ENCODE measurements around the gene KCNJ6. TPM values are rescaled to one million over a fixed set of nuclear protein-coding genes. Genes with fewer than 3 reads are reported as not detected.

The KCNJ6 gene
- total and polyA plus RNA-seq, 4 experiments from 2014 or later = not detected

- H3K36me3 Mint-ChIP-seq = no peaks in the 10 kb centered on the region
- no peaks in the 10 kb centered on the region for H3K4me1 Mint-ChIP-seq
- H3K4me1 ChIP-seq (ENCODE audit: insufficient read depth, low read length) = no peaks in the 10 kb centered on the region
- H3K4me3 Mint-ChIP-seq = no peak overlapping the region
- intact Hi-C loops (cut with micrococcal nuclease) = no loop called here
- no peak for DNase-seq
- no peak overlapping the region for H3K4me3 ChIP-seq (ENCODE audit: low read length in 2 of 2)
- peaks cover 0 to 23% (median 12%) of the 10 kb centered on the region in 8 donors for H3K9me3 Mint-ChIP-seq
- H3K27me3 Mint-ChIP-seq = peaks cover 13 to 17% of the 10 kb centered on the region in 2 donors
- no peaks in the 10 kb centered on the region for H3K9me3 ChIP-seq (ENCODE audit: control insufficient read depth in 1 of 2, low read length in 2 of 2)
- H3K27me3 ChIP-seq (ENCODE audit: insufficient read depth, low read length) = no peaks in the 10 kb centered on the region
- H3K27ac Mint-ChIP-seq = no peak overlapping the region
- ChIA-PET POLR2A (ENCODE audit: partially characterized antibody) (no interaction called here), CTCF (ENCODE audit: partially characterized antibody) (no interaction called here)
- H3K36me3 ChIP-seq (ENCODE audit: insufficient read depth, low read length) = no peaks in the 10 kb centered on the region
- no peak overlapping the region for H3K27ac ChIP-seq (ENCODE audit: low read depth, low read length)
Observed at GRCh38 chr21:37848721-37849490, 67.4 kb downstream of the KCNJ6 start.

DNA sequence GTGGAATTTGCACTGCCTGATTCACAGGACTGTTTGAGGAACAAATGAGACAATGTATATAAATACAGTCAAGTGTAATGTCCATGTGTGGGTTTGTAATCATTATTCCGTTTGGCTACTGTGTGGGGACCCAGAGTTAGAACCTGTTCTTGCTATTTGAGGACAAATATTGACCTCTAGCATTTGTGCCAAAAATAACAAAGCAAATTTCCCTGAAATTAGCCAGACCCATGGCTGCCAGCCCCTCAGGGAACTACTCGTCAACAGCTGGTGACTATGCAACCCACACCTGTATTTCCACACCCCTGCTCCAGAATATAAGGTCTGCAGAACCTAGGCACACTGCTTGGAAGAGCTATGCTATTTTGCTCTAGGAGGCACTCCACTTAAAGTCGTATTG lies 70.7 kb downstream of the KCNJ6 start:
- ChIA-PET CTCF (ENCODE audit: partially characterized antibody) (no interaction called here), POLR2A (ENCODE audit: partially characterized antibody) (no interaction called here)
- Mint-ChIP-seq H3K4me3 (no peak overlapping the region), H3K27me3 (peaks cover 13 to 17% of the 10 kb centered on the region in 2 donors), H3K4me1 (no peaks in the 10 kb centered on the region), H3K36me3 (no peaks in the 10 kb centered on the region), H3K9me3 (peaks cover 0 to 6% (median 0%) of the 10 kb centered on the region in 8 donors), H3K27ac (no peak overlapping the region)
- Histone ChIP-seq H3K27ac (ENCODE audit: low read depth, low read length) (no peak overlapping the region), H3K4me1 (ENCODE audit: insufficient read depth, low read length) (no peaks in the 10 kb centered on the region), H3K9me3 (ENCODE audit: control insufficient read depth in 1 of 2, low read length in 2 of 2) (no peaks in the 10 kb centered on the region), H3K27me3 (ENCODE audit: insufficient read depth, low read length) (no peaks in the 10 kb centered on the region), H3K4me3 (ENCODE audit: low read length in 2 of 2) (no peak overlapping the region), H3K36me3 (ENCODE audit: insufficient read depth, low read length) (no peaks in the 10 kb centered on the region)
- intact Hi-C loops (cut with micrococcal nuclease) = no loop called here
- no peak for DNase-seq

DNA sequence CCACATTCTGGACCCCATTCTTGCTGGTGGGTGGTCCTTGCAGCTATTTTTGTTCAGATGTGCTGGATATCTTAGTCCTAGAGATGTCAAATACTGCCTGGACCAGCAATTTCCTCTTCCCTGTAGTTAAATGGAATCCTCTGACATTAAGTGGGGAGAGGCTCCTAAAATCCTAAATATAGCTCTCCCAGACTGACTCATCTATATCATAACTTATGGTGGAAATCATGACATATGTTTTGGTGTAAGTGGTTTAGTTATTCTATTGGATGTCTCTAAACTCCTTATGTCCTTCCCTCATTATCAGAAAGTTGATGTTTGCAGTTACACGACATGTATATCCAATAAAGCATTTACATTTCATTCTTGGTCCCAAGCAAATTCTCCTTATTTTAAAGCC lies 73.1 kb downstream of the KCNJ6 start:
- Mint-ChIP-seq H3K4me1 (no peaks in the 10 kb centered on the region), H3K4me3 (no peak overlapping the region), H3K9me3 (peaks cover 0 to 2% (median 0%) of the 10 kb centered on the region in 8 donors), H3K27ac (peak overlapping the region in 1 of 7 donors; percentile 76), H3K36me3 (no peaks in the 10 kb centered on the region), H3K27me3 (peaks cover 7 to 9% of the 10 kb centered on the region in 2 donors)
- H3K4me1 ChIP-seq (ENCODE audit: insufficient read depth, low read length) = no peaks in the 10 kb centered on the region
- no peaks in the 10 kb centered on the region for H3K36me3 ChIP-seq (ENCODE audit: insufficient read depth, low read length)
- no peaks in the 10 kb centered on the region for H3K9me3 ChIP-seq (ENCODE audit: control insufficient read depth in 1 of 2, low read length in 2 of 2)
- POLR2A ChIA-PET (ENCODE audit: partially characterized antibody) = interaction anchor here (0.5 kb wide), 1 partner anchor 1402 kb away, joined by 3 read pairs; no protein-coding TSS in a partner anchor
- DNase-seq = no peak
- intact Hi-C loops (cut with micrococcal nuclease) = no loop called here
- no peak overlapping the region for H3K27ac ChIP-seq (ENCODE audit: low read depth, low read length)
- H3K4me3 ChIP-seq (ENCODE audit: low read length in 2 of 2) = no peak overlapping the region
- CTCF ChIA-PET (ENCODE audit: partially characterized antibody) = no interaction called here
- no peaks in the 10 kb centered on the region for H3K27me3 ChIP-seq (ENCODE audit: insufficient read depth, low read length)

GRCh38 chr21:37842163-37842919 lies 73.9 kb downstream of the KCNJ6 start:
- no peak overlapping the region for H3K27ac ChIP-seq (ENCODE audit: low read depth, low read length)
- Mint-ChIP-seq H3K4me3 (no peak overlapping the region), H3K9me3 (peaks cover 0 to 2% (median 0%) of the 10 kb centered on the region in 8 donors), H3K27ac (no peak overlapping the region), H3K4me1 (no peaks in the 10 kb centered on the region), H3K36me3 (no peaks in the 10 kb centered on the region), H3K27me3 (peaks cover 4 to 7% of the 10 kb centered on the region in 2 donors)
- ChIA-PET POLR2A (ENCODE audit: partially characterized antibody) (interaction anchor here (0.5 kb wide), 1 partner anchor 1403 kb away, joined by 3 read pairs; no protein-coding TSS in a partner anchor), CTCF (ENCODE audit: partially characterized antibody) (no interaction called here)
- H3K27me3 ChIP-seq (ENCODE audit: insufficient read depth, low read length) = no peaks in the 10 kb centered on the region
- H3K36me3 ChIP-seq (ENCODE audit: insufficient read depth, low read length) = no peaks in the 10 kb centered on the region
- H3K9me3 ChIP-seq (ENCODE audit: control insufficient read depth in 1 of 2, low read length in 2 of 2) = no peaks in the 10 kb centered on the region
- no peak for DNase-seq
- H3K4me3 ChIP-seq (ENCODE audit: low read length in 2 of 2) = no peak overlapping the region
- intact Hi-C loops (cut with micrococcal nuclease) = no loop called here
- no peaks in the 10 kb centered on the region for H3K4me1 ChIP-seq (ENCODE audit: insufficient read depth, low read length)

DNA sequence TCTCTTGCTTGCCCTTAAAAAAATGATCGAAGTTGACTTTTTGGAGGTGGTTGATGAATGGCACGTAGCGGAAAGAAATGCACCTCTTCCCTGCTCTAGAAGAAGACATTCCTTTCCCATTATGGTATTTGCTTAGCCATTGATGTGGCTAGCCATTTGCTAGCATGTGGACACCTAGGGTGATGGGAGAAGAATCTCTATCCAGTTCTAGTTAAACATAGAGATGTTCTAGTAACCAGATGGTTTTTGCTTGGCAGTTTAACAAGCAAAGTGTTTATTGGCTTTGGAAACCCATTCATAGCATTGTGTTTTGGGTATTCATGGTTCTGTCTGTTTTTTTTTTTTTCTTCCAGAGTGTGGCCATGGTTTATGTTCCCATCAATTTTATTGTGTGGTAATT lies 78.9 kb downstream of the KCNJ6 start:
- Mint-ChIP-seq H3K36me3 (no peaks in the 10 kb centered on the region), H3K9me3 (peaks cover 0 to 7% (median under 1%) of the 10 kb centered on the region in 8 donors)

DNA sequence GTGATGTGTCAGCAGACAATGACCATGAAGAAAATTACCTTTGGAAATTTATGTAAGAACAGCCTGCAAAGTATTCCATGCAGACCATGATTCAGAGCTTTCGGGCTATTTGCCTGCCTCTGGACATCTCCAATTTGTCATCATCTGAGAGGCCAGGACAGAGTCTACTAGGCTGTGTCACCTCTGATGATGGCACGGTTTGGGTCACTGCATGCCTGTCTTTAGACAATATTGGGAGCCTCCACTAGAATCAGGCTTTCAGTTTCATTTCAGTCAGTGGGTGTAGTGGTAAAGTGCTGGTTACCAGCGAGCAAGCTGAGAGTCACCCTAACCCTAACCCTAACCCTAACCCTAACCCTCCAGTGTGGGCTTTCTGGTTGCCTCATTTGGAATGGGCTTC lies 80.8 kb downstream of the KCNJ6 start:
- no peaks in the 10 kb centered on the region for H3K36me3 ChIP-seq (ENCODE audit: insufficient read depth, low read length)
- Mint-ChIP-seq H3K4me3 (no peak overlapping the region), H3K9me3 (peaks cover 0 to 7% (median under 1%) of the 10 kb centered on the region in 8 donors), H3K36me3 (no peaks in the 10 kb centered on the region), H3K4me1 (no peaks in the 10 kb centered on the region), H3K27me3 (peaks cover 6 to 7% of the 10 kb centered on the region in 2 donors), H3K27ac (no peak overlapping the region)
- ChIA-PET POLR2A (ENCODE audit: partially characterized antibody) (no interaction called here), CTCF (ENCODE audit: partially characterized antibody) (no interaction called here)
- intact Hi-C loops (cut with micrococcal nuclease) = no loop called here
- no peak overlapping the region for H3K27ac ChIP-seq (ENCODE audit: low read depth, low read length)
- no peaks in the 10 kb centered on the region for H3K4me1 ChIP-seq (ENCODE audit: insufficient read depth, low read length)
- DNase-seq = no peak
- no peak overlapping the region for H3K4me3 ChIP-seq (ENCODE audit: low read length in 2 of 2)
- H3K9me3 ChIP-seq (ENCODE audit: control insufficient read depth in 1 of 2, low read length in 2 of 2) = no peaks in the 10 kb centered on the region
- no peaks in the 10 kb centered on the region for H3K27me3 ChIP-seq (ENCODE audit: insufficient read depth, low read length)

More for the DNA sequence above, 78.9 kb downstream of the KCNJ6 start:
- Mint-ChIP-seq H3K4me3 (no peak overlapping the region), H3K27me3 (peaks cover 5 to 6% of the 10 kb centered on the region in 2 donors), H3K27ac (no peak overlapping the region), H3K4me1 (no peaks in the 10 kb centered on the region)
- Histone ChIP-seq H3K9me3 (ENCODE audit: control insufficient read depth in 1 of 2, low read length in 2 of 2) (no peaks in the 10 kb centered on the region), H3K4me3 (ENCODE audit: low read length in 2 of 2) (no peak overlapping the region), H3K36me3 (ENCODE audit: insufficient read depth, low read length) (no peaks in the 10 kb centered on the region), H3K27ac (ENCODE audit: low read depth, low read length) (no peak overlapping the region), H3K27me3 (ENCODE audit: insufficient read depth, low read length) (no peaks in the 10 kb centered on the region), H3K4me1 (ENCODE audit: insufficient read depth, low read length) (no peaks in the 10 kb centered on the region)
- POLR2A ChIA-PET (ENCODE audit: partially characterized antibody) = no interaction called here
- CTCF ChIA-PET (ENCODE audit: partially characterized antibody) = no interaction called here
- intact Hi-C loops (cut with micrococcal nuclease) = no loop called here
- DNase-seq = no peak

DNA sequence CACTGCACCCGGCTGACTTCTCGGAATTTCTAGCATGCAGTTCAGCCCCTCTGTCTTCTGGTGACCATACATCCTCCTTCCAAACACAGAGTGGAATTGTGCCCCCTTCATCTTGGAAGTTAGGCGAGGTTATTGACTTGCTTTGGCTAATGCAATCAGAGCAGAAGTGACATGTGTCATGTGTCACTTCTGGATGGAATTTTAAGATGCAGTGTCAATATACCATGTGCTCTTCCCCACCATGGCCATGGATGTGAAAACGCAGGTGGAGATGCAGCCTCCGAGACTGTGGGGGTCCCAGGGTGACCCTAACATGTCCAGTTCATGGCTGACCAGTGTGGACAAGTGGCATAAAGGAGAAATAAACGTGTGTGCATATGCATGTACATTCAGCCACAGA lies 83.0 kb downstream of the KCNJ6 start:
- ChIA-PET CTCF (ENCODE audit: partially characterized antibody) (interaction anchor here (1.6 kb wide), 1 partner anchor 11 kb away, joined by 3 read pairs; no protein-coding TSS in a partner anchor), POLR2A (ENCODE audit: partially characterized antibody) (no interaction called here)
- no peak overlapping the region for H3K4me3 Mint-ChIP-seq
- H3K27me3 ChIP-seq (ENCODE audit: insufficient read depth, low read length) = no peaks in the 10 kb centered on the region
- no peaks in the 10 kb centered on the region for H3K36me3 ChIP-seq (ENCODE audit: insufficient read depth, low read length)
- DNase-seq = no peak
- no peaks in the 10 kb centered on the region for H3K4me1 Mint-ChIP-seq
- H3K4me1 ChIP-seq (ENCODE audit: insufficient read depth, low read length) = no peaks in the 10 kb centered on the region
- H3K27ac Mint-ChIP-seq = no peak overlapping the region
- intact Hi-C loops (cut with micrococcal nuclease) = no loop called here
- H3K4me3 ChIP-seq (ENCODE audit: low read length in 2 of 2) = no peak overlapping the region
- H3K27me3 Mint-ChIP-seq = peaks cover 7 to 8% of the 10 kb centered on the region in 2 donors
- H3K9me3 Mint-ChIP-seq = peaks cover 0 to 7% (median under 1%) of the 10 kb centered on the region in 8 donors
- H3K36me3 Mint-ChIP-seq = no peaks in the 10 kb centered on the region
- H3K9me3 ChIP-seq (ENCODE audit: control insufficient read depth in 1 of 2, low read length in 2 of 2) = no peaks in the 10 kb centered on the region
- H3K27ac ChIP-seq (ENCODE audit: low read depth, low read length) = no peak overlapping the region

Data from CD4-positive, alpha-beta memory T cell (primary cell).